Parathyroid adenoma (tissue), 2 donors: ENCODE measurements around the gene FRRS1.

Experiments
- H2AFZ ChIP-seq: fragments of 300-600 bp; sonication (generic); one replicate; pipeline ENCODE4 v1.7.0; 2017; ENCODE audit warnings: antibody characterized with exemption, mild to moderate bottlenecking
- H3K27ac ChIP-seq: fragments of 300-600 bp; sonication (generic); one replicate; pipeline ENCODE4 v1.7.0; 2017
- H3K27me3 ChIP-seq: fragments of 300-600 bp; sonication (generic); one replicate; pipeline ENCODE4 v1.7.0; 2017; ENCODE audit warnings: low read length; ENCODE audit not compliant: control insufficient read depth, insufficient read depth
- H3K36me3 ChIP-seq: fragments of 300-600 bp; sonication (generic); one replicate; pipeline ENCODE4 v1.7.0; 2017; ENCODE audit warnings: low read length; ENCODE audit not compliant: control insufficient read depth, insufficient read depth
- H3K4me1 ChIP-seq: fragments of 300-600 bp; sonication (generic); one replicate; pipeline ENCODE4 v1.7.0; 2017; ENCODE audit warnings: control low read depth
- H3K4me2 ChIP-seq: fragments of 300-600 bp; sonication (generic); one replicate; pipeline ENCODE4 v1.7.0; 2017; ENCODE audit warnings: low read length
- H3K4me3 ChIP-seq: fragments of 300-600 bp; sonication (generic); one replicate; pipeline ENCODE4 v1.7.0; 2017; ENCODE audit warnings: low read depth, low read length
- H3K79me2 ChIP-seq: fragments of 300-600 bp; sonication (generic); one replicate; pipeline ENCODE4 v1.7.0; 2017; ENCODE audit warnings: control low read depth
- H3K9ac ChIP-seq: fragments of 300-600 bp; sonication (generic); one replicate; pipeline ENCODE4 v1.7.0; 2017; ENCODE audit warnings: mild to moderate bottlenecking
- H3K9me3 ChIP-seq: fragments of 300-600 bp; sonication (generic); one replicate; pipeline ENCODE4 v1.7.0; 2017; ENCODE audit warnings: low read length; ENCODE audit not compliant: control insufficient read depth
- TF ChIP-seq, protein P1 (sequence below): fragments of 300-600 bp; sonication (generic); IDR thresholded peaks from one replicate; pipeline ENCODE4 v1.7.0; 2017; ENCODE audit warnings: antibody characterized with exemption, mild to moderate bottlenecking
- donor health status: primary hyperparathyroidism.

FRRS1 gene

DNA sequence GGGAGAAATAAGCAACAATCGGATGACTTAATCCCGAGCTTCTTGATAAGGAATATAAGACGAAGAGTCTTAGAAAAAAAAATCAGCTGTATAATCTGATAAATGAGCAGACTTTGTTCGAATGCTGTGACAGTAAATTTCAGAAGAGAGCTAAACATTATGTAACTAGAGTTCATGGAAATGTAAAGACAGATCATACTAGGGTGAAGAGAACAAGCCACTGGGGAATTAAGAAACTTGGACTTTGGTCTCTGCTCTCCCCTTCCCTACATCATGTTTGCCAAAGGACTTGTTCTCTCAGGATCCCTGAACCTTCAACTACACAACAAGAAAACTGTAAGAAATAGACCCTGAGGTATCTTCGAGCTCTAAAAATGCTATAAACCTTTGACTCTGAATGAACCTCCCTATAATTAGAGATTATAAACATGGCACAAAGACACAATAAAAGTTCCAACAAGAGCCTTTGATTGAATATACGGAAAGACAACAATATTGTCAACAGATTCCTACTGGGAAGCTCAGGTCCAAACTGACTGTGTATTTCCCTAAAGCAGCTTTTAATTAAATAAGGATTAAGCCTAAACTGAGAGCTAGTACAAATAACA is 27.5 kb downstream of the FRRS1 start:
- TF ChIP-seq, protein P1, sequence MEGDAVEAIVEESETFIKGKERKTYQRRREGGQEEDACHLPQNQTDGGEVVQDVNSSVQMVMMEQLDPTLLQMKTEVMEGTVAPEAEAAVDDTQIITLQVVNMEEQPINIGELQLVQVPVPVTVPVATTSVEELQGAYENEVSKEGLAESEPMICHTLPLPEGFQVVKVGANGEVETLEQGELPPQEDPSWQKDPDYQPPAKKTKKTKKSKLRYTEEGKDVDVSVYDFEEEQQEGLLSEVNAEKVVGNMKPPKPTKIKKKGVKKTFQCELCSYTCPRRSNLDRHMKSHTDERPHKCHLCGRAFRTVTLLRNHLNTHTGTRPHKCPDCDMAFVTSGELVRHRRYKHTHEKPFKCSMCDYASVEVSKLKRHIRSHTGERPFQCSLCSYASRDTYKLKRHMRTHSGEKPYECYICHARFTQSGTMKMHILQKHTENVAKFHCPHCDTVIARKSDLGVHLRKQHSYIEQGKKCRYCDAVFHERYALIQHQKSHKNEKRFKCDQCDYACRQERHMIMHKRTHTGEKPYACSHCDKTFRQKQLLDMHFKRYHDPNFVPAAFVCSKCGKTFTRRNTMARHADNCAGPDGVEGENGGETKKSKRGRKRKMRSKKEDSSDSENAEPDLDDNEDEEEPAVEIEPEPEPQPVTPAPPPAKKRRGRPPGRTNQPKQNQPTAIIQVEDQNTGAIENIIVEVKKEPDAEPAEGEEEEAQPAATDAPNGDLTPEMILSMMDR = no peak
- Histone ChIP-seq H3K4me1 (no peaks in the 10 kb centered on the region), H3K9ac (no peak overlapping the region), H3K4me2 (no peak overlapping the region), H3K36me3 (no peaks in the 10 kb centered on the region), H2AFZ (no peak overlapping the region), H3K4me3 (no peak overlapping the region), H3K27me3 (no peaks in the 10 kb centered on the region), H3K9me3 (no peaks in the 10 kb centered on the region), H3K27ac (no peak overlapping the region), H3K79me2 (no peaks in the 10 kb centered on the region)

DNA sequence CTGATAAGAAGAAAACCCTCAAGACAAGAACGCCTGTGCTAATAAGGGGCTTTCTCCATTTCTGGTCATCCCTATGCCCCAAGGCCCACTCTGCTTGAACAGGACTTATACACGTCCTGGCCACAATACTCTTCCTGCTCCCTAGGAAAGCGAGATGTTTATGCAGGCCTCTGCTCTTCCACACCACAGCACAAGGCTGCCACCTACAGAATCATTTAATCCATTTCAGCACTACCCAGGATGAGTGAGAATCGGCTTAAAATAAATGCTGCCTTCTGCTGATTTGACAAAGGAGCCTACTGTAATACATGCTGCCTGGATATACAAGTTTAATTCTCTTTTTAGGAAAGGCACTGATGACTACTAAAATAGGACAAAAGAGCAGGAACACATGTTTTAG is 29.4 kb downstream of the FRRS1 start:
- TF ChIP-seq, protein P1 = peak; percentile 53

DNA sequence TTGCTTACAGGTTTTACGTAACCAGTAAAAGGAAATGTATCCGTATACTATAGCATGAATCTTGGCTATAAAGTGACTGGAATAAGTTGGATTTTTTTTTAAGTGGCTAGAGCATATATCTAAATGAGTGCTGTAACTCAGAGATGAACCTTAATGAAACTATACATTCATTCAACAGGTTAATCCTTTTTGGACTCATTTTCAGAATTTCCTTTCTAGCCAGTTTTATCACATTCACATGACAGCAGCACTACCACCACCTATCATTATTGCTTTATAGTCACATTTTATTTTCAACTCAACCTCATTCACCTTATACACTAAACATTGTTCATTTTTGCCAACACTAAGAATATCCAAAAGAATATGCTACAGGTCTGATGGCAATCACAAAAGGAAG is 30.6 kb downstream of the FRRS1 start:
- Histone ChIP-seq H3K36me3 (no peaks in the 10 kb centered on the region), H3K27ac (no peak overlapping the region), H3K4me1 (no peaks in the 10 kb centered on the region), H3K9me3 (no peaks in the 10 kb centered on the region), H3K27me3 (no peaks in the 10 kb centered on the region), H3K79me2 (no peaks in the 10 kb centered on the region), H3K4me3 (no peak overlapping the region), H3K4me2 (no peak overlapping the region), H3K9ac (no peak overlapping the region), H2AFZ (no peak overlapping the region)
- TF ChIP-seq, protein P1 = no peak

More for the DNA sequence above, 29.4 kb downstream of the FRRS1 start:
- Histone ChIP-seq H3K79me2 (no peaks in the 10 kb centered on the region), H3K4me1 (no peaks in the 10 kb centered on the region), H3K36me3 (no peaks in the 10 kb centered on the region), H3K9me3 (no peaks in the 10 kb centered on the region), H3K4me3 (no peak overlapping the region), H2AFZ (peak overlapping the region; percentile 56), H3K9ac (no peak overlapping the region), H3K4me2 (no peak overlapping the region), H3K27me3 (no peaks in the 10 kb centered on the region), H3K27ac (peak overlapping the region; percentile 11)

DNA sequence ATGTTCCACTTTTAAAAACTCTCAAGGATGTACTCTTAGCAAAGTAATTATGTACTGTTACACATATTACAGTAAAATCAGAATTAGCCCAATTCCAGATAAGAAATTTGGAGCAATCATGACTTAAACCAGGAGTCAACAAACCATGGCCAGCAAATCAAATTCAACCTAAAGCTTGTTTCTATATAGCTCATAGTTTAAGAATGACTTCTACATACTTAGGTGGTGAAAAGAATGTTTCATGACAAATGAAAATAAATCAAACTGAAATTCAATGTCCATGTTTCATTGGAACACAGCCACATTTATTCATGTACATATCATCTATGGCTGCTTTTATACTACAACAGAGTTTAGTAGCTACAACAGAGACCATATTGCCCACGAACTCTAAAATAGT is 35.1 kb downstream of the FRRS1 start:
- Histone ChIP-seq H3K9me3 (no peaks in the 10 kb centered on the region), H3K27ac (no peak overlapping the region), H3K79me2 (no peaks in the 10 kb centered on the region), H3K4me1 (peaks cover 11% of the 10 kb centered on the region), H3K4me2 (no peak overlapping the region), H3K36me3 (no peaks in the 10 kb centered on the region), H2AFZ (no peak overlapping the region), H3K9ac (no peak overlapping the region), H3K4me3 (no peak overlapping the region), H3K27me3 (no peaks in the 10 kb centered on the region)
- TF ChIP-seq, protein P1 = no peak
